ENCODE results near the gene GTF2H3.
A peak's percentile ranks its signal among the peaks of the same experiment; 100 is the strongest.

Gene GTF2H3

DNA sequence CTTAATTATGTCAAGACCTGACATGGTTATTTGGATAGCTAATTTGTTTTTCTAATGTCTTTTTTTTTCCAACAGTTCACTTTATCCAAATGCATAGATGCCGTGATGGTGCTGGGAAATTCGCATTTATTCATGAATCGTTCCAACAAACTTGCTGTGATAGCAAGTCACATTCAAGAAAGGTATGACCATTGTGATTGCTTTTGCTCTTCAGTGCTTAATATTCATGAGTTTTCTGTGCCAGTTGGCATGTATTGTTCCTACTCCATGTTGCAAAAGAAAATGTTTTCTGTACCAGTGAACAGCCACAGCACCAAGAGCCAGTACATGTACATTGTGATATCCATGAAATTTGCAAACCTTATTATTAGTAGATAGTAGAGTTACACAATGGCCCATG, 11.8 kb downstream of the GTF2H3 start:
- no peak for DNase-seq (ENCODE audit: low read depth in 2 of 2)

DNA sequence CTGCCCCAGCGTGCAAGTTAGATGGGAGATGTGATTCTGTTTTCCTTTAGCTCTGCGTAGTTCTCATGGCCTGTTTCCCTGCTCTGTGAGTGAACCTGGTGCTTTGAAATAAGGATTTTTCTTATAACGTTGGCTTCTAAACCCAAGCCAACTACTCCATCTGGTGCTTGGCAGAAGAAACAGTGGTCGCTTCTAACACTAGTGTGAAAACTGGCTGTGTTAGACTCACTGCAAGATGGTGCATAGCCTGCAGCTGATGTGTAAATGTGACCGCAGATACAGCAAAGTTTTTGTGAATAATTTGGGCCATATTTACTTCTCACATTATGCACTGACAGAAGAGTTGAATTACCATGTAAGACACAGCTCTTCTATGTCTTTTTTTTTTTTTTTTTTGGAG, 12.2 kb downstream of the GTF2H3 start:
- no peak for DNase-seq (ENCODE audit: low read depth in 2 of 2)

DNA sequence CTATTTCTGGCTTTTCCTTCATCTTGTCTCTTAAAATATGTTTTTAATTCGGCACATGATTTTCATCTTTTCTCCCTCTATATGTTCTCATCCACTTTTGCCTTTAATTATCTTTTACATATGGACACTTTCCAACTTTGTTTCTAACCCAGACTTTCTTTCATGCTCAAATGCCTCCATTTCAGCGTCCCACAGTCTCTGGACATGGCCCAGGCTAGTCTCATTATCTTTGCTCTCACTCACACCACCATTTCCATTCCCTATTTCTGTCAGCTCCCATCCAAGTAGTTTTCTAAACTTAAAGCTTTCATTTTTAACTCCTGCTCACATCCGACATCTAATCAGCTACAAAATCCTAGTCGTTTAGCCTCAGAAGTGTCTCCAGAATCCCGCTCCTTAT, 14.8 kb downstream of the GTF2H3 start:
- no peak for DNase-seq (ENCODE audit: low read depth in 2 of 2)

DNA sequence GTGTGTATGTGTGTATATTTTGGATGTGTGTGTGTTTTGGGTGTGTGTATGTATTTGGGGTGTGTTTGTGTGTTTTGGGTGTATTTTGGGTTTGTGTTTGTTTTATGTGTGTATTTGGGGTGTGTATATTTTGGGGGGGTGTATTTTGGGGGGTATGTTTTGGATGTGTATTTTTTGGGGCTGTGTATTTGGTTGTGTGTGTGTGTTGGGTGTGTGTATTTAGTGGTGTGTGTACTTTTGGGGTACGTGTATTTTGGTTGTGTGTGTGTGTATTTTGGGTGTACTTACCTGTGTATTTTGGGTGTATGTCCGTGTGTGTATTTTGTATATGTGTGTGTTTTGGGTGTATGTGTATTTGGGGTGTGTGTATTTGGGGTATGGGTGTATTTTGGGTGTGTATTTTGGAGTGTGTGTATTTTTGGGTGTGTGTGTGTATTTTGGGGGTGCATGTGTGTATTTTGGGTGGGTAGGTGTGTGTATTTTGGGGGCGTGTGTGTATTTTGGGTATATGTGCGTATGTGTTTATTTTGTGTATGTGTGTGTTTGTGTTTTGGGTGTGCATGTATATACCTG, 20.6 kb downstream of the GTF2H3 start:
- DNase-seq (ENCODE audit: low read depth in 2 of 2), result no peak

DNA sequence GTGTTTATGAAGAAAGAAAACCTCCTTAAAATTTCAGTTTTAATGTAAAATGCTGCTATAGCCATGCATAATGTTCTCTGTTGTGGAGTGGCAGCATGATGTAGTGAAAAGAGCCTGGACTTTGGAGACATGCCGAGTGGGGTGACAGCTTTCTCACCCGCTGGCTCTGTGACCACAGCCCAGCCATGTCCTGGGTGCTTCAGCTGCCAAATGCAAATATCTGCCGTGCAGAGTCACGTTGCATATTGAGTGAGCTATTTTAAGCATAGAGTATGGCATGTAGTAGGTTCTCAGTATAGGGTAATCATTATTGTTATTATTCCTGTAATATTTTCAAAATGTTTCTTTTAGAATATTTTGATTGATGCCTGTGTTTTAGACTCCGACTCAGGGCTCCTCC, 21.8 kb downstream of the GTF2H3 start:
- no peak for DNase-seq (ENCODE audit: low read depth in 2 of 2)

DNA sequence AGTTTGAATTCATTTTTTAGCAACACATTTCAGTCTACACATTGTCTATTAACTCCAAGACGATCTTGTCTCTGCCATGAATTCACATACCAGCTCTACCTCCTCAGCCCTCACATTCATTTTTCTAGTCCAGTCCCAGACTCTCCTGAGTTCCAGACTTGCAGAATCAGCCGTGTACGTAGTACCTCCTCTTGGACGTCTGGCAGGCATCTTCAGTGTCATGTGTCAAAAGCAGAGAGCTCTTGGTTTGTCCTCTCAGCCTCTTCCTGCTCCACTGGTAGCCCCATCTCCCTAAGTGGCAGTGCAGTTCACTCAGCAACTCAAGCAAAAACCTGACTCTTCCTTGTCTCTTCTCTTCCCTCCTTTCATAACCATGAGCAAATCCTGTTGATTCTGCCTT, 22.8 kb downstream of the GTF2H3 start:
- no peak for DNase-seq (ENCODE audit: low read depth in 2 of 2)

DNA sequence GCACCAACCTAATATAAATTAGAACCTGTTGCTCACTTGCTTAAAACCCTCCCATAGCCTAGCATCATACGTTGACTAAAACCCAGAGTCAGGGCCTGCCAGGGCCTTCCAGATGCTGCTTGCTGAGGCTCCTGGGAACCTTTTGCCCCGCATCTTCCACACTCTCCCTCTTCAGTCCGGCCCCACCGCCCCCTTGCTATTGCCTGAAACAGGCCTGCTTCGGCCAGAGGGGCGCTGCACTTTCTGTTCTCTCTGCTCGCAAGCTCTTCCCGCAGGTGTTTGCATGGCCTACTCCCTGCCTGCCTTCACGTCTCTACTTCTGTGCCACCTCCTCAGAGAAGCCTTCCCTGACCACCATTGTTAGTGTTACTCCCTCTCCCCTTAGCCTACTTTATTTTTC, 23.6 kb downstream of the GTF2H3 start:
- no peak for DNase-seq (ENCODE audit: low read depth in 2 of 2)

DNA sequence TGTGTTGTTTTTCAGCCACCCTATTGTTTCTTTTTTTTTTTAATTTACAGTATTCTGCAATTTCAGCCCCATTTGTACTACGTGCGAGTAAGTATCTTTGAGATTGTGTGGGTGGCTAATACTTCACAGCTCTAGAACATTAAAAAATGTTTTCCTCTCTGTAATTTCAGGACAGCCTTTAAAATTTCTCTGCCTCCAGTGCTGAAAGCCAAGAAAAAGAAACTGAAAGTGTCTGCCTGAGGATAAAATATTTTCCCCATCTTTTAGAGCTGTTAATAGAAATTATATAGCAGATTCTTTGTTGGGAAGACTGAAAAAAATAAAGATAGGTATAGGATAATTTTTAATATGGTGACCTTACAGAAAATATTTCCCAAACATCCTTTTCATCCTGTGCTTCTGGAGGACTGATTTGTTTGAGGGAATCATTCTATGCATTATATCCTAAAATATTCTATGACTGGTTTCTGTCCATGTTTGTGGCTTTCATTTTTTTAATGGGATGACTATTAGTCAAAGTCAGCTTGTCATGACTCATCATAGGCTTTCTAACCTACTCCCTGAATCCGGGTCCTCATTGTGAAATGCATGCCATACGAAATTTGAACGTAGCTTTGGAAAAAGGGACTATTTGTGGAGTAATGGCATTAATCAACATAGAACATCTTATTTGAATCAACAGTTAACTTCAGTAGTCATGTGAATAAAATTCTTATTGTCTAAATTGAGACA, 26.5 kb downstream of the GTF2H3 start:
- DNase-seq (ENCODE audit: low read depth in 2 of 2), result peak; percentile 69 to 72

DNA sequence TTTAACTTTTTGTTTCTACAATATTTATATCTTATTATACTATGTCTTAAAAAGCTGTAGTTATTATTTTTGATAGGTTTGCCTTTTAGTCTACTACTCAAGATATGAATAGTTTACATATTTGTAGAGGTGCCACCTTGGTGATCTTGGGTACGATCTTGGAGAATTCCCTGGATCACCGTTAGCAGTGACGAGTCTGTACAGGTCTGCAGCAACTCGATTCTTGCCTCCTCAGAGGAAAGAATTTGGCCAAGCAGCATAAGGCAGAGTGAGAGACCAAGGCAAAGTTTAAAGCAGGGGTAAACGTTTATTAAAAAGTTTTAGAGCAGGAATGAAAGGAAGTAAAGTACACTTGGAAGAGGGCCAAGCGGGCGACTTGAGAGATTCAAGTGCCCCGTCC, 34.1 kb downstream of the GTF2H3 start:
- no peak for DNase-seq (ENCODE audit: low read depth in 2 of 2)

DNA sequence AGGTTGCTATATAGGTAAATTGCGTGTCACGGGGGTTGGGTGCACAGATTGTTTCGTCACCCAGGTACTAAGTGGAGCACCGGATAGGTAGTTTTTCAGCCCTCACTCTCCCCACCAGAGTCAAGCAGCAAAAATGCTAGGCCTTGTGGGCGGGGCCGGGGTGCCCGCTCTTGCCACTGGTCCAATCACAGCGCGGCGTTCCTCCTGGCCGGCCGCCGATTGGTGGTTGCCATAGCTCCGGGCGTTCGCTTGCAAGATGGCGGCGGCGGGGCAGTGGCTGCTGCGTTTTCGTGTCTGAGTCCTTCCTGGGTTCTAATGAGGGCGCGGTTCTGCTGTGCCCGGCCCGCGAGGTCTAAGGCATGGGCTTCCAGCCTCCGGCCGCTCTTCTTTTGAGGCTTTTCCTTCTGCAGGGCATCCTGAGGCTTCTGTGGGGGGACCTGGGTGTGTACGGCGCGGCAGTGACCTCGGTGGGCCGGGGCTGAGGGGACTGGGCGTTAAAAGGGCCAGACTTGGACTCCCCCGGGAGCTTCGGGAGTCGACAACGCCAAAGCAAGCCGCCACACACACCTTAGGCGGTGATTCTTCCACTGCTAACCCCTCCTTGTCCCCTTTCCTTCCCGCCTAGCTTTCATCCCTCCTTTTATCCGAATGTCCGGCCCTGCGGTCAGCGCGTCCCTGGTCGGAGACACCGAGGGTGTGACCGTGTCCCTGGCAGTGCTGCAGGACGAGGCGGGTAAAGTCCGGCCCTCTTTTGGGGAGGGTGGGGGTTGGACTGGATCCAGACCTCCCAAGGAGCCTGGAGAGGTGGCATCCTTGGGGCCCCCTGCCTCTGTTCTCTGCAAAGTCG, 37.5 kb downstream of the GTF2H3 start, which contains the start of gene TCTN2:
Gene TCTN2 (plus strand): TSS at position 232 of the 847 bp plus-strand sequence. CDS start 128 bp downstream, at position 360.
- peak; percentile 67 to 72 for DNase-seq (ENCODE audit: low read depth in 2 of 2)

DNA sequence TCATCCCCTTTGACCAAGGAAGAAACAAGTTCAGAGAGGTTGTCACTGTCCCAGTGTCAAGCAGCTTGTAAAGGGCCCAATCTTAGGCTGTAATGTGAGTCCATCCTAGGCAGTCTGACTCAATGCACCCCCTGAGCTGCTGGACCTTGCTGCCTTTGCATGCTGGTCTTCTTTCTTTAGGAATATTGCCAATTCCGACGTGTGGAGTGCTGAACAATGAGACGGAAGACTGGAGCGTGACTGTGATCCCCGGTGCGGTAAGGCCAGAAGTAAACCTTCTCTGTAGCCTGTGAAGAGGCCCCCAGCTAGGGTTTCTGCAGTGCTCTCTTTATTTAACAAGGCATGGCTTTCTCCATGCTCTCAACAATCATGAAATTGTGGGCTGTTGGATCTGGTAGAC, 38.2 kb downstream of the GTF2H3 start:
- no peak for DNase-seq (ENCODE audit: low read depth in 2 of 2)

DNA sequence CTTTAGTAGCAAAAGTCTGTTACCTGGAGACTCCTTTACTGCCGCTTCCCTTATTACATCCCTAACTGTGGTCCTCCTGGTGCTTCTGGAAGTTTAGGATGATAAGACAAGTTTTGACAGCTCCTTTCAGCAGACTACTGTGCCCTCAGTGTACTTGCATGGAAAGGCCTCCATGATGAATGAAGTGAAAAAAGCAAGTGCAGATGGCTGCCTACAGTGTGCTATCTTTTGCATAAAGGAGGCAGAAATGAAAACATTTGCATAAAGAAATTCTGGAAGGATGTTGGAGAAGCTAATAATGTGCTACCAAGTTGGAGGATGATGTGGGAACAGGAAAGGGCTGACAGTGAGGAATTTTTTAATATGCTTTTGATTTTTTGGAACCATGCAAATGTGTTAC, 41.8 kb downstream of the GTF2H3 start:
- DNase-seq (ENCODE audit: low read depth in 2 of 2), result no peak

DNA sequence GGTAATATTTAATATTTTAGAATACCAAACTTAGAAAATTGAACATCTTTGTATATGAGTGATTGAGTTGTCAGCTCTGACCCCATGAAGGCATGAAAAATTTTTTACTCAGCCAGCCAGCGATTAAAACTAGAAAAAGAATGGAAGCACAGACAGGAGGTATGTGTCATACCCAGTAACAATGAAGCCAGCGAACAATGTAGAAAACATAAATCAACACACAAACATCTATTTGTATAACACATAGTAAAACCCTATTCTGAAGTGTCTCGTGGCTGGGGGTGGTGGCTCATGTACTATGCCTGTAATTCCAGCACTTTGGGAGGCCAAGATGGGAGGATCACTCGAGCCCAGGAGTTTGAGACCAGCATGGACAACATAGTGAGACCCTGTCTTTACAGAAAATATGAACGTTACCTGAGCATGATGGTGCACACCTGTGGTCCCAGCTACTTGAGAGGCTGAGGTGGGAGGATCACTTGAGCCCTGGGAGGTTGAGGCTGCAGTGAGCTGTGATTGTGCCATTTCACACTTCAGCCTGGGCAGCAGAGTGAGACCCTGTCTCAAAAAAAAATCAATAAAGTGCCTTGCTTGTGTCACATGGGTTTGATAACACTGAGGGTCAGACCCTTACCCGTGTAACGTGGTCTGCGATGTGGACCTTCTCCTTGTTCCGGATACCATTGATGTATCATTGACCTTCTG, 43.1 kb downstream of the GTF2H3 start:
- no peak for DNase-seq (ENCODE audit: low read depth in 2 of 2)

DNA sequence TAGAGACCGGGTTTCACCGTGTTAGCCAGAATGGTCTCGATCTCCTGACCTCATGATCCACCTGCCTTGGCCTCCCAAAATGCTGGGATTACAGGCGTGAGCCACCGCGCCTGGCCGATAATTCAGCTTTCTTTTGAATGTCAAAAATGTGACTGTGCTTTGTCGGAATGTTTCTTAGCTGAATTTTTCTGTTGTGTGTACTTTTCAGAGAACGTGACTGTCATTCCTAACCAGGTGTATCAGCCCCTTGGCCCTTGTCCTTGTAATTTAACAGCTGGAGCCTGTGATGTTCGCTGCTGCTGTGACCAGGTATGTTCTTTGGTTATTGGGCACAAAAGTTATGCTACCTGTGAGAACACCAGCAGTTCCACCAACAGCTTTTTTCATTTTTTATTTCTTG, 45.4 kb downstream of the GTF2H3 start:
- DNase-seq (ENCODE audit: low read depth in 2 of 2), result no peak

DNA sequence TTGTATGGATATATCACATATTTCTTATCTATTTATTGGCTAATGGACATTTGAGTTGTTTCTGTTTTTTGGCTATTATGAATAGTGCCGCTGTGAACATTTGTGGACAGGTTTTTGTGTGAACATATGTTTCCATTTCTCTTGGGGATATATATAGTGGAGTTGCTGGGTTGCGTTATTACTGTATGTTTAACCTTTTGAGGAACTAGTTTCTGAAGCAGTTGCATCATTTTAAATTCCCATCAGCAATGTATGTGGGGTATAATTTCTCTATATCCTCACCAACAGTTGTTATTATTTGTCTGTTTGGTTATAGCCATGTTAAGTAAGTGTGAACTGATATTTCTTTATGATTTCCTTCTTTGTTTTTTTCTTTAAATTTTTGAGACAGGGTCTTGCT, 48.0 kb downstream of the GTF2H3 start:
- DNase-seq (ENCODE audit: low read depth in 2 of 2), result no peak

DNA sequence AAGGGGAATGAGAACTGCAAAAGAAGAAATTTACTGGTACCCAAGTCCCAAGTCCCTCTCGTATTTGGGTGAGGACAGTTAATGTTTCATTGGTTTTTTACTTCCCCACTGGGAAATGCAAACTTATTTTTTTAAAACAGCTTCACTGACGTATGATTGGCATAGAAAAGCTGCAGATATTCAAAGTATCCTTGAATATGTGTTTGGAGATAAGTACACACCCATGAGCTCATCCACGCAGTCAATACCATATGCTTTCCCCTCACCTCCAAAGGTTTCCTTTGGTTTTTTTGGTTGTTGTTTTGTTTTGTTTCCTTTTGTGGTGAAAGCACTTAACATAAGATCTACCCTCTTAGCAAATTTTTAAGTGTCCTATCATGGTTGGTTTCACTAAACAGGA, 50.3 kb downstream of the GTF2H3 start:
- no peak for DNase-seq (ENCODE audit: low read depth in 2 of 2)

DNA sequence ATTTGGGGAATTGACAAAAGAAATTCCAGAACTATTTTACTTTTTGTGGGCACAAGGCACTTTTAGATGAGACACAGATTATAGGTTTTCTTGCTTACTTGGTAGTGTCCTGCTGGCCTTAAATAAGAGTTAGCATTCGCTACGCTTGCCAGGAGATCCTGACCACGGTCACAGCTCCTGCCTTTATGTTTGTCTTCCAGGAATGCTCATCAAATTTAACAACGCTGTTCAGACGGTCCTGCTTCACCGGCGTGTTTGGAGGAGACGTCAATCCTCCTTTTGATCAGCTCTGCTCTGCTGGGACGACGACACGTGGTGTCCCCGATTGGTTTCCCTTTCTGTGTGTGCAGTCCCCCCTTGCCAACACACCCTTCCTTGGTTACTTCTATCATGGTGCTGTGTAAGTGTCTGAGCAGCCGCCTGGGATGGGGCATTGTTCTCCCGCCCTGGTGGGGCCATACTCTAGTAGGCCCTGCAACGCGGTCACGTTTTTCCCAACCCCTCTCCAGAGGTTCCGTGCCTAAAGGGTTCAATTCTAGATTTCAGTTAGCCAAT, 53.1 kb downstream of the GTF2H3 start:
- DNase-seq (ENCODE audit: low read depth in 2 of 2), result no peak

DNA sequence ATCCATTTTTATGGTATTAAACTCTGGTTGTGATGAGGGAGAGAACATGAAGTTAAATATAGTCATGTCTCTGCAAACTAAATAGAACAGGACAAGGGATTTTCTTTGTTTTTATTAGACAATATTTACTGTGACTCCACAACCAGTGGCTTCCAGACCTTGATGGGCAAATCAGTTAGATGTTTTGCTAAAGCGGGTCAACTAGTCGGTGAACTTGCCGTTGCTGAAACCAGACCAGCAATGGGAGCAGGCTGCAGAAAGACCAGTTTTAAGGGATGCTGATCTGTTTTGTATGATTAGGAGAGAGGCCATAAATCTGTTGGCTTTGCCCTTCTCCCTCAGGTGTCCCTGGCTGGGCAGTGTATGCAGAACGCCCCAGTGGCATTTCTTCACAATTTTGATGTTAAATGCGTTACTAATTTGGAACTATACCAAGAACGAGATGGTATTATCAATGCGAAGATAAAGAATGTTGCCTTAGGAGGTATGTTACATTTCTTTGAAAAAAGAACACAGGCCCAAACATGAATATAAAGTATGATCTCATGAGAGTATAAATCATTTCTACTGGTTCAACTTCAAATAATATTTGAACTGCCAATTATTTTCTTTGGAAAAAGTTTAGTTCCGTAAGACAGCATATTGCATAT, 56.7 kb downstream of the GTF2H3 start:
- no peak for DNase-seq (ENCODE audit: low read depth in 2 of 2)

DNA sequence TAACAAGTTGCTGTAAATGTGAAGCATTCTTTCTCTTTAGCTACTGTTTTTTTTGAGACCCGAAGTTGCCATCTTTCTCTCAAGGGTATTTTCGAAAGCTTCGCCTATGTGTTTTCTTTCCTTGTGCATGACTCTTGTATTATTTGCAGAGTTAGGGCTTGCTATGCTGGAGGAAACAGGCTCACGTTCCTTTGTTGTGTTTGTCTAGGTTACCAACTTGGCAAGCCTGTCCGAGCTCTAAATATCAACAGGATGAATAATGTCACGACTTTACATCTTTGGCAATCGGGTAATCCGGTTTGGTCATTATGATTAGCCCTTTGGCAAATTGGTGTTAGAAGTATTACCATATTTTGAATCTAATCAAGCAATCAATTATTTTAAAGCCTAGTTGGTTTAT, 62.6 kb downstream of the GTF2H3 start:
- DNase-seq (ENCODE audit: low read depth in 2 of 2), result no peak

DNA sequence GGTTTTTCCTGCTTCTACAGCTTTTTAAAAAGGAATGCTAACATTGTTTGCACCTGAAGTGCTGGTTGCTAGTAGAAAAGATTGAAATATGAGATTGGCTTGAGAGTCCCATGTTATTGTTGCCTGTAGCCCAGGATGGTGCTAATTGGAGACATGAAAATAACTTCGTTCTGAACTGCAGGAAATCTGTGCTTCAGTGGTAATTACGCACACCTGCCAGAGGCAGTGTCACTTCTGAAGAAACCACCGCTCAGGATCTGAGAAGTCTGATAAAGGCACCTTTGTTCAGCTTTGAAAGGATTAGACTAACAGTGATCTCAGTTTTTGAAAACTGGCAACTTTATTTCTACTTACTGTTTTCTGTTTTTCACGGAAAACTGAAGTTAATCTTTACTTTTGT, 63.0 kb downstream of the GTF2H3 start:
- no peak for DNase-seq (ENCODE audit: low read depth in 2 of 2)

DNA sequence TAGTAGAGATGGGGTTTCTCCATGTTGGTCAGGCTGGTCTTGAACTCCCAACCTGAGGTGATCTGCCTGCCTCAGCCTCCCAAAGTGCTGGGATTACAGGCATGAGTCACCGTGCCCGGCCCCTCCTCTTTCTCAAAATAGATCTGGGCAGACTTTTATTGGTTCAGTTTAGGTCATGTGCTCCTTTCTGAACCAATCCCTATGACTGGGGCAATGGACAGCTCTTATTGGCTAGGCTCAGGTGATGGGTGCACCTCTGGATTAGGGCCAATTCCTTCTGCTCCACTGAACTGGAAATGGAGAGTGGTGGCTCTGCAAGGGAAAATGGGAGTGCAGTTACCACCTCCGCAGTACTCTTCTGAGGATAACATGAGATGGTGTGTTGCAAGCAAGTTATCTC, 72.3 kb downstream of the GTF2H3 start:
- no peak for DNase-seq (ENCODE audit: low read depth in 2 of 2)
